HCT116 (cell line): Measurements from ENCODE around the gene HSPA12A.

Source experiments
- CEBPB ChIP-seq: IDR thresholded peaks from 2 replicates; pipeline ENCODE4 v1.6.1; 2012; ENCODE audit warnings: low read depth
- CTCF ChIP-seq, 3 experiments: fragments of 200-600 bp in 1 of 3; sonication (generic) in 1 of 3; IDR thresholded peaks in 2 of 3; conservative IDR thresholded peaks in 1 of 3; 2 replicates each; pipeline ENCODE4 v1.5.1; 2012 to 2017; ENCODE audit warnings: low read depth in 2 of 3, low read length in 2 of 3, antibody characterized with exemption in 1 of 3, borderline replicate concordance in 1 of 3, control low read depth in 1 of 3, mild to moderate bottlenecking in 1 of 3, mixed read lengths in 1 of 3, mixed run types in 1 of 3, moderate library complexity in 1 of 3; ENCODE audit not compliant: insufficient read depth in 1 of 3
- EGR1 ChIP-seq: IDR thresholded peaks from 2 replicates; pipeline ENCODE4 v1.6.1; 2012; ENCODE audit warnings: low read depth
- ELF1 ChIP-seq: IDR thresholded peaks from 2 replicates; pipeline ENCODE4 v1.6.1; 2012; ENCODE audit warnings: low read depth, borderline replicate concordance
- EZH2 ChIP-seq: fragments of 200-600 bp; sonication (generic); IDR thresholded peaks from 2 replicates; pipeline ENCODE4 v1.6.1; 2017; ENCODE audit warnings: antibody characterized with exemption, mixed run types
- POLR2A ChIP-seq: IDR thresholded peaks from 2 replicates; pipeline ENCODE4 v1.7.0; 2011; ENCODE audit warnings: borderline replicate concordance; ENCODE audit not compliant: insufficient read depth, insufficient read length; ENCODE audit errors: extremely low read depth
- POLR2AphosphoS5 ChIP-seq: IDR thresholded peaks from 2 replicates; pipeline ENCODE4 v1.6.1; 2011; ENCODE audit warnings: mild to moderate bottlenecking, low read depth, low read length, moderate library complexity
- REST ChIP-seq: IDR thresholded peaks from 2 replicates; pipeline ENCODE4 v1.6.1; 2012; ENCODE audit warnings: low read depth
- SIN3A ChIP-seq: IDR thresholded peaks from 2 replicates; pipeline ENCODE4 v1.6.1; 2012; ENCODE audit warnings: low read depth
- YY1 ChIP-seq: IDR thresholded peaks from 2 replicates; pipeline ENCODE4 v1.6.1; 2011; ENCODE audit warnings: low read length, low read depth, moderate library complexity, mild to moderate bottlenecking; ENCODE audit not compliant: insufficient replicate concordance; ENCODE audit errors: extremely low read depth
- ZFX ChIP-seq: fragments of 450-650 bp; IDR thresholded peaks from 2 replicates; pipeline ENCODE4 v1.6.1; 2017
- ZNF274 ChIP-seq: fragments of 200-500 bp; sonication (Bioruptor generic); IDR thresholded peaks from 2 replicates; pipeline ENCODE4 v1.6.1; 2014; ENCODE audit warnings: mild to moderate bottlenecking, low read depth, low read length, inconsistent platforms

GRCh38 chr10:116688741-116689495 is 53.4 kb downstream of the HSPA12A start:
- no peak for TF ChIP-seq POLR2A
- no peak for TF ChIP-seq CEBPB
- no peak for TF ChIP-seq ZNF274
- TF ChIP-seq EGR1 = no peak
- no peak for TF ChIP-seq CTCF (IDR thresholded peaks at IDR 0.05 in 2 of 3, conservative IDR thresholded peaks at IDR 0.05 in 1 of 3; ENCODE audit: borderline replicate concordance in 1 of 3, insufficient read depth in 1 of 3, low read depth in 2 of 3, low read length in 2 of 3)
- TF ChIP-seq ELF1 = no peak
- TF ChIP-seq POLR2AphosphoS5 = no peak
- no peak for TF ChIP-seq ZFX
- TF ChIP-seq REST = no peak
- TF ChIP-seq EZH2 = no peak
- no peak for TF ChIP-seq SIN3A
- TF ChIP-seq YY1 = no peak
